Measurements from ENCODE around the gene DUSP10. TPM values are rescaled to one million over a fixed set of nuclear protein-coding genes. Genes with fewer than 3 reads are reported as not detected.

The DUSP10 gene
- polyA plus RNA-seq, 3 donors: 10.4 to 41.1 (median 12.7) TPM

DNA sequence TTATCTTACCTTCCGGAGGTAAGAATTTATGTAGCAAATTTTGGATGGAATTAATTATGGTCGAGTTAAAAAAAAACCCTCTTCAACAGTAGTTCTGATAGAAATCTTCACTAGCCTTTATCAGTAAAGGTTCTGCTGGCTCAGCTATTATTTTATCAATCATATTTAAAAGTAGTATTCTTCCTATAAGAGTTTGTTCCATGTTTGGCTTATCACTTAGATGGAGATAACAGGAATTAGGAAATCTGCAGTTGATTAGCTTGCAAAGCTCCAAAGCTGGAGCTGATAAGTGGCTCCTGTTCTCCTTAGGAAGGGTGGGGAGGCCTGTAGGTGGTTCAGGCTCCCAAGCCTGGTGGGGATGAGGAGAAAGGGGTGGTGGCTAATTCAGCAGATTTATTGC is 31.5 kb upstream of the DUSP10 start:
- no peak overlapping the region for H3K9ac ChIP-seq (ENCODE audit: insufficient read depth, low read length, poor library complexity, severe bottlenecking)
- no peaks in the 10 kb centered on the region for H3K9me3 ChIP-seq (replicated peaks in 1 of 2; ENCODE audit: control insufficient read depth in 1 of 2, insufficient read depth in 1 of 2, low read length in 2 of 2)
- H3K4me1 ChIP-seq (ENCODE audit: control insufficient read depth in 1 of 2, insufficient read depth in 2 of 2, low read length in 2 of 2): peaks cover 31 to 36% of the 10 kb centered on the region in 2 donors
- no peak overlapping the region for H3K27ac Mint-ChIP-seq
- intact Hi-C loops (cut with micrococcal nuclease): loop anchor here in 1 of 2 donors (10.0 kb wide), 1 partner anchor 71 kb away; no protein-coding TSS in a partner anchor
- no peak overlapping the region for H3K27ac ChIP-seq (ENCODE audit: low read depth in 1 of 2, low read length in 2 of 2)
- H2AFZ ChIP-seq (ENCODE audit: insufficient read depth, low read depth, low read length, poor library complexity, severe bottlenecking): no peak overlapping the region
- no peak overlapping the region for H3K4me2 ChIP-seq (replicated peaks; ENCODE audit: extremely low read depth, low read length, poor library complexity, severe bottlenecking)
- no peaks in the 10 kb centered on the region for H4K20me1 ChIP-seq (ENCODE audit: insufficient read depth, low read length)
- H3K4me3 Mint-ChIP-seq: no peak overlapping the region
- no peak for DNase-seq
- no peaks in the 10 kb centered on the region for H3K27me3 ChIP-seq (ENCODE audit: control insufficient read depth in 2 of 2, insufficient read depth in 2 of 2, low read length in 2 of 2)
- no peak for TF ChIP-seq CTCF (IDR thresholded peaks at IDR 0.05)
- H3K27me3 Mint-ChIP-seq (ENCODE audit: low read depth in 3 of 3): peaks cover 0 to 1% (median 0%) of the 10 kb centered on the region in 3 donors
- H3K36me3 ChIP-seq (replicated peaks in 1 of 2; ENCODE audit: control insufficient read depth in 1 of 2, insufficient read depth in 2 of 2, low read length in 2 of 2): no peaks in the 10 kb centered on the region
- no peaks in the 10 kb centered on the region for H3K9me3 Mint-ChIP-seq
- no peaks in the 10 kb centered on the region for H3K36me3 Mint-ChIP-seq
- no CpG with 5 or more reads among the region's 2 CpGs for WGBS (ENCODE audit: insufficient coverage)
- H3K79me2 ChIP-seq (ENCODE audit: insufficient read depth, low read length): no peaks in the 10 kb centered on the region
- H3K4me1 Mint-ChIP-seq: peaks cover 43% of the 10 kb centered on the region
- H3K4me3 ChIP-seq (replicated peaks in 1 of 3; ENCODE audit: low read depth in 2 of 3, low read length in 3 of 3): no peak overlapping the region

- WGBS (ENCODE audit: insufficient coverage): no CpG with 5 or more reads among the region's 3 CpGs
- TF ChIP-seq CTCF (IDR thresholded peaks at IDR 0.05): no peak
- no peak for DNase-seq
- Histone ChIP-seq H3K9me3 (replicated peaks in 1 of 2; ENCODE audit: control insufficient read depth in 1 of 2, insufficient read depth in 1 of 2, low read length in 2 of 2) (no peaks in the 10 kb centered on the region), H3K4me3 (replicated peaks in 1 of 3; ENCODE audit: low read depth in 2 of 3, low read length in 3 of 3) (no peak overlapping the region), H3K4me2 (replicated peaks; ENCODE audit: extremely low read depth, low read length, poor library complexity, severe bottlenecking) (no peak overlapping the region), H3K9ac (ENCODE audit: insufficient read depth, low read length, poor library complexity, severe bottlenecking) (no peak overlapping the region), H3K27me3 (ENCODE audit: control insufficient read depth in 2 of 2, insufficient read depth in 2 of 2, low read length in 2 of 2) (no peaks in the 10 kb centered on the region), H3K27ac (ENCODE audit: low read depth in 1 of 2, low read length in 2 of 2) (no peak overlapping the region), H3K36me3 (replicated peaks in 1 of 2; ENCODE audit: control insufficient read depth in 1 of 2, insufficient read depth in 2 of 2, low read length in 2 of 2) (no peaks in the 10 kb centered on the region), H3K79me2 (ENCODE audit: insufficient read depth, low read length) (no peaks in the 10 kb centered on the region), H2AFZ (ENCODE audit: insufficient read depth, low read depth, low read length, poor library complexity, severe bottlenecking) (no peak overlapping the region), H4K20me1 (ENCODE audit: insufficient read depth, low read length) (no peaks in the 10 kb centered on the region), H3K4me1 (ENCODE audit: control insufficient read depth in 1 of 2, insufficient read depth in 2 of 2, low read length in 2 of 2) (peaks cover 21 to 28% of the 10 kb centered on the region in 2 donors)
- intact Hi-C loops (cut with micrococcal nuclease): loop anchor here in 1 of 2 donors (10.0 kb wide), 1 partner anchor 73 kb away; no protein-coding TSS in a partner anchor
- Mint-ChIP-seq H3K4me3 (no peak overlapping the region), H3K9me3 (no peaks in the 10 kb centered on the region), H3K4me1 (peaks cover 35% of the 10 kb centered on the region), H3K36me3 (no peaks in the 10 kb centered on the region), H3K27me3 (ENCODE audit: low read depth in 3 of 3) (peaks cover 0 to 1% (median 0%) of the 10 kb centered on the region in 3 donors), H3K27ac (no peak overlapping the region)
Observed at GRCh38 chr1:221772117-221772516, 30.2 kb upstream of the DUSP10 start.
